Ectodermal cell (in vitro differentiated cells): ENCODE measurements around the gene MPRIP.

Experiments
- H3K27ac ChIP-seq: 2 replicates; pipeline ENCODE4 v1.7.0; 2013; ENCODE audit warnings: mild to moderate bottlenecking, low read depth, low read length; ENCODE audit not compliant: insufficient read depth, poor library complexity, severe bottlenecking
- H3K27me3 ChIP-seq: 2 replicates; pipeline ENCODE4 v1.7.0; 2013; ENCODE audit warnings: mild to moderate bottlenecking, low read length; ENCODE audit not compliant: insufficient read depth, control insufficient read depth, poor library complexity, severe bottlenecking
- H3K36me3 ChIP-seq: one replicate; pipeline ENCODE4 v1.7.0; 2013; ENCODE audit warnings: low read length; ENCODE audit not compliant: control insufficient read depth, insufficient read depth
- H3K4me1 ChIP-seq: one replicate; pipeline ENCODE4 v1.7.0; 2013; ENCODE audit warnings: low read length; ENCODE audit not compliant: control insufficient read depth, insufficient read depth
- H3K4me3 ChIP-seq: 2 replicates; pipeline ENCODE4 v1.7.0; 2013; ENCODE audit warnings: low read depth, low read length, control low read depth; ENCODE audit not compliant: insufficient read depth
- H3K9me3 ChIP-seq: 2 replicates; pipeline ENCODE4 v1.7.0; 2013; ENCODE audit warnings: mild to moderate bottlenecking, low read length, moderate library complexity; ENCODE audit not compliant: control insufficient read depth
- WGBS, 2 experiments: methylation state at CpG; one replicate each; pipeline ENCODE4 v1.1.7; 2013; ENCODE audit warnings: missing lambda C conversion rate in 2 of 2; 5-methylcytosine and 5-hydroxymethylcytosine counted together

Gene MPRIP

GRCh38 chr17:17071531-17072360, 29.5 kb downstream of the MPRIP start:
- no peak overlapping the region for H3K4me3 ChIP-seq
- WGBS, 2 experiments = 92 to 93% methylated on average over 13 to 14 of the region's 14 CpGs
- no peaks in the 10 kb centered on the region for H3K9me3 ChIP-seq
- H3K27me3 ChIP-seq = no peaks in the 10 kb centered on the region
- H3K4me1 ChIP-seq = no peaks in the 10 kb centered on the region
- no peaks in the 10 kb centered on the region for H3K36me3 ChIP-seq
- no peak overlapping the region for H3K27ac ChIP-seq

GRCh38 chr17:17072546-17072945, 30.3 kb downstream of the MPRIP start:
- Histone ChIP-seq H3K27me3 (no peaks in the 10 kb centered on the region), H3K27ac (no peak overlapping the region), H3K9me3 (no peaks in the 10 kb centered on the region), H3K36me3 (no peaks in the 10 kb centered on the region), H3K4me3 (no peak overlapping the region), H3K4me1 (no peaks in the 10 kb centered on the region)
- WGBS, 2 experiments = 93 to 95% methylated on average over 5 of the region's 5 CpGs

GRCh38 chr17:17073030-17073564, 30.8 kb downstream of the MPRIP start:
- Histone ChIP-seq H3K4me1 (no peaks in the 10 kb centered on the region), H3K27me3 (no peaks in the 10 kb centered on the region), H3K36me3 (no peaks in the 10 kb centered on the region), H3K9me3 (no peaks in the 10 kb centered on the region), H3K27ac (no peak overlapping the region), H3K4me3 (no peak overlapping the region)
- WGBS, 2 experiments = 94 to 95% methylated on average over 12 of the region's 12 CpGs

GRCh38 chr17:17073581-17074403, 31.5 kb downstream of the MPRIP start:
- Histone ChIP-seq H3K27ac (no peak overlapping the region), H3K36me3 (no peaks in the 10 kb centered on the region), H3K9me3 (no peaks in the 10 kb centered on the region), H3K4me3 (no peak overlapping the region), H3K4me1 (peaks cover 2% of the 10 kb centered on the region), H3K27me3 (no peaks in the 10 kb centered on the region)
- 94 to 95% methylated on average over 15 of the region's 15 CpGs for WGBS, 2 experiments

GRCh38 chr17:17075125-17075781, 33.0 kb downstream of the MPRIP start:
- no peaks in the 10 kb centered on the region for H3K9me3 ChIP-seq
- no peak overlapping the region for H3K27ac ChIP-seq
- H3K36me3 ChIP-seq = no peaks in the 10 kb centered on the region
- WGBS, 2 experiments = 88 to 90% methylated on average over 11 of the region's 11 CpGs
- no peak overlapping the region for H3K4me3 ChIP-seq
- no peaks in the 10 kb centered on the region for H3K27me3 ChIP-seq
- H3K4me1 ChIP-seq = peaks cover 11% of the 10 kb centered on the region

- Histone ChIP-seq H3K9me3 (no peaks in the 10 kb centered on the region), H3K27me3 (no peaks in the 10 kb centered on the region), H3K4me3 (no peak overlapping the region), H3K36me3 (no peaks in the 10 kb centered on the region), H3K4me1 (peaks cover 11% of the 10 kb centered on the region), H3K27ac (no peak overlapping the region)
- 93 to 94% methylated on average over 5 of the region's 5 CpGs for WGBS, 2 experiments
Observed at GRCh38 chr17:17076066-17076465, 33.8 kb downstream of the MPRIP start.

- no peaks in the 10 kb centered on the region for H3K27me3 ChIP-seq
- 93 to 95% methylated on average over 6 of the region's 6 CpGs for WGBS, 2 experiments
- peaks cover 11% of the 10 kb centered on the region for H3K4me1 ChIP-seq
- H3K9me3 ChIP-seq = no peaks in the 10 kb centered on the region
- no peak overlapping the region for H3K27ac ChIP-seq
- no peak overlapping the region for H3K4me3 ChIP-seq
- no peaks in the 10 kb centered on the region for H3K36me3 ChIP-seq
Observed at GRCh38 chr17:17077101-17077500, 34.8 kb downstream of the MPRIP start.

GRCh38 chr17:17077861-17078732, 35.8 kb downstream of the MPRIP start:
- Histone ChIP-seq H3K36me3 (no peaks in the 10 kb centered on the region), H3K4me1 (peaks cover 11% of the 10 kb centered on the region), H3K27me3 (no peaks in the 10 kb centered on the region), H3K27ac (no peak overlapping the region), H3K9me3 (no peaks in the 10 kb centered on the region), H3K4me3 (no peak overlapping the region)
- WGBS, 2 experiments = 93 to 95% methylated on average over 15 of the region's 15 CpGs

GRCh38 chr17:17078832-17079231, 36.6 kb downstream of the MPRIP start:
- H3K27ac ChIP-seq = no peak overlapping the region
- no peak overlapping the region for H3K4me3 ChIP-seq
- H3K27me3 ChIP-seq = no peaks in the 10 kb centered on the region
- no peaks in the 10 kb centered on the region for H3K36me3 ChIP-seq
- no peaks in the 10 kb centered on the region for H3K9me3 ChIP-seq
- H3K4me1 ChIP-seq = peaks cover 11% of the 10 kb centered on the region
- 97 to 98% methylated on average over 7 of the region's 7 CpGs for WGBS, 2 experiments
